ENCODE data around the gene MAD1L1. TPM values are rescaled to one million over a fixed set of nuclear protein-coding genes. Genes with fewer than 3 reads are reported as not detected.

Gene MAD1L1
- total and polyA plus RNA-seq, 2 donors (not counting 3 experiments of a cell fraction or from before 2014, with no cell fraction given) = 34.1 to 42.3 TPM

DNA sequence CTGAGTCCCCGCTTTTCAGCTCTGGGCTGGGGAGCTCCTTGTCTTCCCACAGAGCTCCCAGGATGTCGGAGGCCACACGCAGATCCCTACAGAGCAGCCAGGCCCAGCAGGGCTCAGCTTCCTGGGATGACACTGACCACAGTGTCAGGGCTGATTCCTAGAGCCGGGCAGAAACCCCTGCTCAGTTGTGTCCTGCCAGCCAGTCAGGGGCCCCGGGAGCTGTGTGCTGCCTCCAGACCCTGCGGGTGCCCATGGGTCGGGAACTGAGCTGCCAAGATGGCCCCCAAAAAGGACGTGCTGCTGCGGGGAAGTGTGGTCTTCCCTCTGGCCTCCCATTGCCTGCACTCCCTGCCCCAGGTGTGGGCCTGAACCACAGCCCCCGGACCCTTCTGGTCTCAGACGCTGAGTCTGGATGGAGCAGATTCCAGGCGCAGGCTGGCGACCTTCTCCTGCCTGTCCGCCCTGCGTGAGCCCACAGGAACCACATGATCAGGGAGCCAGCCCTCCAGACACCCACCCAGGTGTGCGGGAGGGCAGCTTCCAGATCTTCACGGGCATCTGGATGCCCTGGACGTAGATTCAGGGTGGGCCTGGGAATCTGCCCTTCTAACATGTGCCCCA lies 217.4 kb downstream of the MAD1L1 start:
- TF ChIP-seq MYC (IDR thresholded peaks at IDR 0.05; ENCODE audit: low read depth, low read length) (no peak), EZH2 (IDR thresholded peaks at IDR 0.05; ENCODE audit: borderline replicate concordance, low read depth, low read length, severe bottlenecking) (no peak), GATA2 (IDR thresholded peaks at IDR 0.05; ENCODE audit: insufficient read depth, insufficient read length, low read depth, low read length) (no peak), JUN (IDR thresholded peaks at IDR 0.05; ENCODE audit: borderline replicate concordance, insufficient read depth, insufficient read length, low read depth) (no peak), FOS (IDR thresholded peaks at IDR 0.05; ENCODE audit: borderline replicate concordance, insufficient read depth, low read length) (no peak), POLR2AphosphoS5 (IDR thresholded peaks at IDR 0.05; ENCODE audit: insufficient read depth, low read depth, low read length) (no peak), POLR2A (IDR thresholded peaks at IDR 0.05; ENCODE audit: low read depth, low read length) (no peak)
- TF ChIP-seq, protein P1, sequence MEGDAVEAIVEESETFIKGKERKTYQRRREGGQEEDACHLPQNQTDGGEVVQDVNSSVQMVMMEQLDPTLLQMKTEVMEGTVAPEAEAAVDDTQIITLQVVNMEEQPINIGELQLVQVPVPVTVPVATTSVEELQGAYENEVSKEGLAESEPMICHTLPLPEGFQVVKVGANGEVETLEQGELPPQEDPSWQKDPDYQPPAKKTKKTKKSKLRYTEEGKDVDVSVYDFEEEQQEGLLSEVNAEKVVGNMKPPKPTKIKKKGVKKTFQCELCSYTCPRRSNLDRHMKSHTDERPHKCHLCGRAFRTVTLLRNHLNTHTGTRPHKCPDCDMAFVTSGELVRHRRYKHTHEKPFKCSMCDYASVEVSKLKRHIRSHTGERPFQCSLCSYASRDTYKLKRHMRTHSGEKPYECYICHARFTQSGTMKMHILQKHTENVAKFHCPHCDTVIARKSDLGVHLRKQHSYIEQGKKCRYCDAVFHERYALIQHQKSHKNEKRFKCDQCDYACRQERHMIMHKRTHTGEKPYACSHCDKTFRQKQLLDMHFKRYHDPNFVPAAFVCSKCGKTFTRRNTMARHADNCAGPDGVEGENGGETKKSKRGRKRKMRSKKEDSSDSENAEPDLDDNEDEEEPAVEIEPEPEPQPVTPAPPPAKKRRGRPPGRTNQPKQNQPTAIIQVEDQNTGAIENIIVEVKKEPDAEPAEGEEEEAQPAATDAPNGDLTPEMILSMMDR (IDR thresholded peaks at IDR 0.05; ENCODE audit: extremely low read depth in 1 of 2, insufficient read depth in 1 of 2, low read depth in 1 of 2, low read length in 2 of 2) = no peak
- TF ChIP-seq, protein P2, sequence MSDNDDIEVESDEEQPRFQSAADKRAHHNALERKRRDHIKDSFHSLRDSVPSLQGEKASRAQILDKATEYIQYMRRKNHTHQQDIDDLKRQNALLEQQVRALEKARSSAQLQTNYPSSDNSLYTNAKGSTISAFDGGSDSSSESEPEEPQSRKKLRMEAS (IDR thresholded peaks at IDR 0.05; ENCODE audit: insufficient read depth, insufficient read length) = no peak
- H4K20me1 ChIP-seq (replicated peaks; ENCODE audit: control insufficient read depth, extremely low read depth, insufficient read depth, low read length) = no peaks in the 10 kb centered on the region
- dilution Hi-C loops (cut with MboI; ENCODE audit: extremely low pct_ligation_motif_present, low sequenced_read_pairs) = no loop called here
- no peak overlapping the region for H3K4me2 ChIP-seq (ENCODE audit: insufficient read depth, low read length)
- H3K27me3 ChIP-seq (ENCODE audit: control insufficient read depth in 2 of 2, insufficient read depth in 2 of 2, low read length in 2 of 2) = no peaks in the 10 kb centered on the region
- no peak overlapping the region for H3K4me3 ChIP-seq (replicated peaks in 1 of 3; ENCODE audit: insufficient read depth in 1 of 3, low read depth in 1 of 3, low read length in 3 of 3)
- no peak overlapping the region for H3K9ac ChIP-seq (replicated peaks; ENCODE audit: extremely low read depth, insufficient read depth, low read length)
- H2AFZ ChIP-seq (ENCODE audit: low read depth, low read length) = no peak overlapping the region
- no TSS peak for BruUV-seq (replicated peaks)
- peaks cover 9% of the 10 kb centered on the region for H3K4me1 ChIP-seq (ENCODE audit: control insufficient read depth, extremely low read depth, insufficient read depth, low read length)
- H3K9me3 ChIP-seq (replicated peaks; ENCODE audit: control insufficient read depth, insufficient read depth, low read length) = no peaks in the 10 kb centered on the region
- DNase-seq (ENCODE audit: low read depth, low spot score) (no peak), FAIRE-seq (no peak)
- no peaks in the 10 kb centered on the region for H3K9me1 ChIP-seq (replicated peaks; ENCODE audit: control insufficient read depth, extremely low read depth, insufficient read depth, low read length)
- no peak overlapping the region for H3K27ac ChIP-seq (ENCODE audit: insufficient read depth, low read depth, low read length)
- H3K36me3 ChIP-seq (ENCODE audit: control insufficient read depth in 2 of 2, extremely low read depth in 1 of 2, insufficient read depth in 2 of 2, low read length in 2 of 2) = peaks cover 0 to 2% of the 10 kb centered on the region in 2 experiments
- intact Hi-C loops (cut with micrococcal nuclease) = no loop called here
- no peaks in the 10 kb centered on the region for H3K79me2 ChIP-seq (ENCODE audit: control insufficient read depth, insufficient read depth, low read length)
- ChIA-PET CTCF (no interaction called here), POLR2A (no interaction called here)
